GM23338 (cell line): Measurements from ENCODE around the gene SYT12. TPM values are rescaled to one million over a fixed set of nuclear protein-coding genes. Genes with fewer than 3 reads are reported as not detected.
"Not testable (repeated sequence)": the region's sequence is repeated elsewhere in the genome, so short reads cannot be mapped to it uniquely, and the experiment has no call there.

Experiments
- ATAC-seq: fragments of 200-7000 bp; cut with Tn5 transposase; 3 replicates; pipeline ENCODE4 v1.9.1; 2020
- DNase-seq: peaks from one replicate; pipeline ENCODE4 v3.0.0-alpha.2; 2015; ENCODE audit warnings: low spot score
- H2AFZ ChIP-seq: fragments of 200-600 bp; sonication (generic); 2 replicates; pipeline ENCODE4 v1.8.0; 2016; ENCODE audit warnings: antibody characterized with exemption, mild to moderate bottlenecking, moderate library complexity
- H3F3A ChIP-seq: fragments of 200-600 bp; sonication (generic); replicated peaks from 2 replicates; pipeline ENCODE4 v1.8.0; 2017; ENCODE audit warnings: antibody characterized with exemption, mixed run types, low read depth
- H3K27ac ChIP-seq: fragments of 200-600 bp; sonication (generic); 2 replicates; pipeline ENCODE4 v1.6.1; 2016; ENCODE audit warnings: low read depth
- H3K27me3 ChIP-seq: fragments of 200-600 bp; sonication (generic); 2 replicates; pipeline ENCODE4 v1.8.0; 2016; ENCODE audit warnings: mild to moderate bottlenecking, mixed run types, moderate library complexity; ENCODE audit not compliant: insufficient read depth
- H3K36me3 ChIP-seq: fragments of 200-600 bp; sonication (generic); 2 replicates; pipeline ENCODE4 v1.8.0; 2016; ENCODE audit warnings: mild to moderate bottlenecking; ENCODE audit not compliant: insufficient read depth
- H3K4me1 ChIP-seq: fragments of 200-600 bp; sonication (generic); 2 replicates; pipeline ENCODE4 v1.8.0; 2016; ENCODE audit warnings: mild to moderate bottlenecking, moderate library complexity; ENCODE audit not compliant: insufficient read depth
- H3K4me2 ChIP-seq: fragments of 200-600 bp; sonication (generic); 2 replicates; pipeline ENCODE4 v1.7.1; 2017; ENCODE audit warnings: mixed run types
- H3K4me3 ChIP-seq: fragments of 200-600 bp; sonication (generic); 2 replicates; pipeline ENCODE4 v1.6.1; 2016; ENCODE audit warnings: mixed run types
- H3K79me2 ChIP-seq: fragments of 200-600 bp; sonication (generic); replicated peaks from 2 replicates; pipeline ENCODE4 v1.8.0; 2017; ENCODE audit warnings: mild to moderate bottlenecking; ENCODE audit not compliant: insufficient read depth
- H3K9me2 ChIP-seq: fragments of 200-600 bp; sonication (generic); 2 replicates; pipeline ENCODE4 v1.8.0; 2017; ENCODE audit not compliant: insufficient read depth
- H4K20me1 ChIP-seq: fragments of 200-600 bp; sonication (generic); replicated peaks from 2 replicates; pipeline ENCODE4 v1.8.0; 2017; ENCODE audit warnings: mild to moderate bottlenecking; ENCODE audit not compliant: insufficient read depth
- H3K27ac Mint-ChIP-seq: 2 replicates; pipeline ENCODE4 v1.8.0; 2020; ENCODE audit warnings: inconsistent platforms, mild to moderate bottlenecking, moderate library complexity, mixed read lengths
- H3K27me3 Mint-ChIP-seq: 3 replicates; pipeline ENCODE4 v1.8.0; 2022; ENCODE audit warnings: low read depth, mild to moderate bottlenecking, moderate library complexity, mixed read lengths, inconsistent platforms; ENCODE audit not compliant: insufficient read depth, poor library complexity
- H3K36me3 Mint-ChIP-seq: 3 replicates; pipeline ENCODE4 v1.8.0; 2021; ENCODE audit warnings: low read depth, mild to moderate bottlenecking, inconsistent platforms, moderate library complexity, mixed read lengths
- H3K4me1 Mint-ChIP-seq: 3 replicates; pipeline ENCODE4 v1.8.0; 2020; ENCODE audit warnings: mild to moderate bottlenecking, inconsistent platforms, mixed read lengths
- H3K4me3 Mint-ChIP-seq: 3 replicates; pipeline ENCODE4 v1.8.0; 2021; ENCODE audit warnings: moderate library complexity, mild to moderate bottlenecking, inconsistent platforms, mixed read lengths
- H3K9me3 Mint-ChIP-seq: 3 replicates; pipeline ENCODE4 v1.8.0; 2020; ENCODE audit warnings: moderate library complexity, mild to moderate bottlenecking, inconsistent platforms, mixed read lengths
- CREB1 ChIP-seq: fragments of 250-450 bp; sonication (Bioruptor Pico); IDR thresholded peaks from 2 replicates; pipeline ENCODE4 v1.5.0; 2020; ENCODE audit warnings: low read depth, mild to moderate bottlenecking, moderate library complexity
- EZH2 ChIP-seq: fragments of 200-600 bp; sonication (generic); IDR thresholded peaks from one replicate; pipeline ENCODE4 v1.8.0; 2017; ENCODE audit warnings: antibody characterized with exemption, mild to moderate bottlenecking, low read depth; ENCODE audit not compliant: unreplicated experiment
- NANOG ChIP-seq: IDR thresholded peaks from 2 replicates; pipeline ENCODE4 v1.6.1; 2016; ENCODE audit warnings: antibody characterized with exemption, borderline replicate concordance
- polyA plus RNA-seq: library from polyadenylated mRNA; unstranded; fragments of >200 nt; fragmentation: Nextera tagmentation; extraction: Ambion mirVana; gene quantifications from 2 replicates; pipeline ENCODE4 v1.2.1, GENCODE V29; 2016
- total RNA-seq: library from RNA; depleted of rRNA; stranded (reverse); fragments of >200 nt; shearing (Covaris generic); gene quantifications from 2 replicates; pipeline ENCODE4 v1.2.3, GENCODE V29; 2014
- TF ChIP-seq, protein P1 (sequence below): IDR thresholded peaks from 2 replicates; pipeline ENCODE4 v1.6.1; 2016; ENCODE audit warnings: antibody characterized with exemption
- TF ChIP-seq, protein P2 (sequence below): fragments of 250-450 bp; sonication (Bioruptor Pico); IDR thresholded peaks from 2 replicates; pipeline ENCODE4 v1.5.0; 2020; ENCODE audit warnings: mild to moderate bottlenecking, moderate library complexity
- TF ChIP-seq, protein P3 (sequence below): IDR thresholded peaks from one replicate; pipeline ENCODE4 v1.6.1; 2018; ENCODE audit warnings: antibody characterized with exemption; ENCODE audit not compliant: unreplicated experiment

The SYT12 gene
- total and polyA plus RNA-seq, 2 experiments from 2014 or later = 0.92 to 2.5 TPM

DNA sequence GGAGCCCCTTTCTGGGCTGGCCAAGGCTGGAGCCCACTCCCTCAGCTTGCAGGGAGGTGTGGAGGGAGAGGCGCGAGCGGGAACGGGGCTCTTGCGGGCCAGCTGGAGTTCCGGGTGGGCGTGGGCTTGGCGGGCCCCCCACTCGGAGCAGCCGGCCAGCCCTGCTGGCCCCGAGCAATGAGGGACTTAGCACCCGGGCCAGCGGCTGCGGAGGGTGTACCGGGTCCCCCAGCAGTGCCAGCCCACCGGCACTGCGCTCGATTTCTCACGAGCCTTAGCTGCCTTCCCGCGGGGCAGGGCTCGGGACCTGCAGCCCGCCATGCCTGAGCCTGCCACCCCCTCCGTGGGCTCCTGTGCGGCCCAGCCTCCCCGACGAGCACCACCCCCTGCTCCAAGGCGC is 34.2 kb upstream of the SYT12 start:
- Mint-ChIP-seq H3K27me3 (peaks cover 13% of the 10 kb centered on the region), H3K36me3 (peaks cover 12% of the 10 kb centered on the region; the same call in 1 of the 3 replicates), H3K4me1 (peaks cover 30% of the 10 kb centered on the region)
- not testable (repeated sequence) for ATAC-seq, H3K9me3 Mint-ChIP-seq, H3K79me2 ChIP-seq, H3K36me3 ChIP-seq, H3K4me1 ChIP-seq, H3K9me2 ChIP-seq, H3K4me3 Mint-ChIP-seq, H4K20me1 ChIP-seq, H3K4me2 ChIP-seq, DNase-seq, H3K27me3 ChIP-seq, H2AFZ ChIP-seq, H3K27ac ChIP-seq, H3K27ac Mint-ChIP-seq, H3F3A ChIP-seq, H3K4me3 ChIP-seq

DNA sequence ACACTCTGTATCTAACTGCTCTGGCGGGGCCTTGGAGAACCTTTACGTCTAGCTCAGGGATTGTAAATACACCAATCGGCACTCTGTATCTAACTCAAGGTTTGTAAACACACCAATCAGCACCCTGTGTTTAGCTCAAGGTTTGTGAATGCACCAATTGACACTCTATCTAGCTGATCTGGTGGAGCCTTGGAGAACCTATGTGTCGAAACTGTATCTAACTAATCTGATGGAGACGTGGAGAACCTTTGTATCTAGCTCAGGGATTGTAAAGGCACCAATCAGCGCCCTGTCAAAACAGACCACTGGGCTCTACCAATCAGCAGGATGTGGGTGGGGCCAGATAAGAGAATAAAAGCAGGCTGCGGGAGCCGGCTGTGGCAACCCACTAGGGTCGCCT is 33.6 kb upstream of the SYT12 start:
- not testable (repeated sequence) for H3K27ac ChIP-seq, H4K20me1 ChIP-seq, H3K9me2 ChIP-seq, H3K4me3 ChIP-seq, H3K4me1 ChIP-seq, H3F3A ChIP-seq, H3K79me2 ChIP-seq, H3K9me3 Mint-ChIP-seq, H3K27ac Mint-ChIP-seq, ATAC-seq, H3K27me3 ChIP-seq, H2AFZ ChIP-seq, H3K4me3 Mint-ChIP-seq, H3K4me2 ChIP-seq, DNase-seq, H3K36me3 ChIP-seq
- peaks cover 30% of the 10 kb centered on the region for H3K4me1 Mint-ChIP-seq
- H3K27me3 Mint-ChIP-seq = peaks cover 13% of the 10 kb centered on the region
- H3K36me3 Mint-ChIP-seq = peaks cover 12% of the 10 kb centered on the region; the same call in 1 of the 3 replicates

DNA sequence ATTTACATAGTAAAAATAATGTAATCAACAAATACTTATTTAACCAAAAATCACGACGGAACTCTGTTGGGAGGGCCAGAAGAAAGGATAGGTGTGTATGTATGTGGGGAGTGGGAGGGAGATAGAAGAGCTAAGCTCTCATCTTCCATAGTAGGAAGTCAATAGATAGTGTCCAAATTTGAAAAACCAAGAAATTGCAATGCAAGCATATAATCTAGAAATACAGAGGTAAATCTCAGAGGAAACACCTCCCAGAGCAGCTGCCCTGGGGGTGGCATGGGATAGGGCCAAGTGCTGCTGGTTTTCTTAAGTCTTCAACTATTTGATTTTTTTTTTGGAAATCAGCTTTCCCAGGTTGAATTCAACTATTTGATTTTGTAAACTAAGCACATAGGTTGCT is 30.9 kb upstream of the SYT12 start:
- H3K9me3 Mint-ChIP-seq = peaks cover 9% of the 10 kb centered on the region
- no peak overlapping the region for H2AFZ ChIP-seq
- no peaks in the 10 kb centered on the region for H3K36me3 ChIP-seq
- H3K4me1 Mint-ChIP-seq = peaks cover 13% of the 10 kb centered on the region
- no peak for ATAC-seq
- H3K27ac ChIP-seq = no peak overlapping the region
- H3F3A ChIP-seq = no peaks in the 10 kb centered on the region
- H3K36me3 Mint-ChIP-seq = peaks cover 12% of the 10 kb centered on the region; the same call in 1 of the 3 replicates
- peaks cover 13% of the 10 kb centered on the region for H3K27me3 Mint-ChIP-seq
- H3K27me3 ChIP-seq = no peaks in the 10 kb centered on the region
- H3K4me3 ChIP-seq = no peak overlapping the region
- no peaks in the 10 kb centered on the region for H3K79me2 ChIP-seq
- H3K4me1 ChIP-seq = peaks cover 10% of the 10 kb centered on the region; the same call in 1 of the 2 replicates
- no peak overlapping the region for H3K27ac Mint-ChIP-seq
- no peak for DNase-seq
- no peaks in the 10 kb centered on the region for H4K20me1 ChIP-seq
- no peaks in the 10 kb centered on the region for H3K9me2 ChIP-seq
- no peak overlapping the region for H3K4me3 Mint-ChIP-seq
- H3K4me2 ChIP-seq = no peak overlapping the region
- TF ChIP-seq NANOG (no peak), CREB1 (no peak), EZH2 (no peak)
- TF ChIP-seq, protein P1, sequence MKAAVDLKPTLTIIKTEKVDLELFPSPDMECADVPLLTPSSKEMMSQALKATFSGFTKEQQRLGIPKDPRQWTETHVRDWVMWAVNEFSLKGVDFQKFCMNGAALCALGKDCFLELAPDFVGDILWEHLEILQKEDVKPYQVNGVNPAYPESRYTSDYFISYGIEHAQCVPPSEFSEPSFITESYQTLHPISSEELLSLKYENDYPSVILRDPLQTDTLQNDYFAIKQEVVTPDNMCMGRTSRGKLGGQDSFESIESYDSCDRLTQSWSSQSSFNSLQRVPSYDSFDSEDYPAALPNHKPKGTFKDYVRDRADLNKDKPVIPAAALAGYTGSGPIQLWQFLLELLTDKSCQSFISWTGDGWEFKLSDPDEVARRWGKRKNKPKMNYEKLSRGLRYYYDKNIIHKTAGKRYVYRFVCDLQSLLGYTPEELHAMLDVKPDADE = no peak
- TF ChIP-seq, protein P2, sequence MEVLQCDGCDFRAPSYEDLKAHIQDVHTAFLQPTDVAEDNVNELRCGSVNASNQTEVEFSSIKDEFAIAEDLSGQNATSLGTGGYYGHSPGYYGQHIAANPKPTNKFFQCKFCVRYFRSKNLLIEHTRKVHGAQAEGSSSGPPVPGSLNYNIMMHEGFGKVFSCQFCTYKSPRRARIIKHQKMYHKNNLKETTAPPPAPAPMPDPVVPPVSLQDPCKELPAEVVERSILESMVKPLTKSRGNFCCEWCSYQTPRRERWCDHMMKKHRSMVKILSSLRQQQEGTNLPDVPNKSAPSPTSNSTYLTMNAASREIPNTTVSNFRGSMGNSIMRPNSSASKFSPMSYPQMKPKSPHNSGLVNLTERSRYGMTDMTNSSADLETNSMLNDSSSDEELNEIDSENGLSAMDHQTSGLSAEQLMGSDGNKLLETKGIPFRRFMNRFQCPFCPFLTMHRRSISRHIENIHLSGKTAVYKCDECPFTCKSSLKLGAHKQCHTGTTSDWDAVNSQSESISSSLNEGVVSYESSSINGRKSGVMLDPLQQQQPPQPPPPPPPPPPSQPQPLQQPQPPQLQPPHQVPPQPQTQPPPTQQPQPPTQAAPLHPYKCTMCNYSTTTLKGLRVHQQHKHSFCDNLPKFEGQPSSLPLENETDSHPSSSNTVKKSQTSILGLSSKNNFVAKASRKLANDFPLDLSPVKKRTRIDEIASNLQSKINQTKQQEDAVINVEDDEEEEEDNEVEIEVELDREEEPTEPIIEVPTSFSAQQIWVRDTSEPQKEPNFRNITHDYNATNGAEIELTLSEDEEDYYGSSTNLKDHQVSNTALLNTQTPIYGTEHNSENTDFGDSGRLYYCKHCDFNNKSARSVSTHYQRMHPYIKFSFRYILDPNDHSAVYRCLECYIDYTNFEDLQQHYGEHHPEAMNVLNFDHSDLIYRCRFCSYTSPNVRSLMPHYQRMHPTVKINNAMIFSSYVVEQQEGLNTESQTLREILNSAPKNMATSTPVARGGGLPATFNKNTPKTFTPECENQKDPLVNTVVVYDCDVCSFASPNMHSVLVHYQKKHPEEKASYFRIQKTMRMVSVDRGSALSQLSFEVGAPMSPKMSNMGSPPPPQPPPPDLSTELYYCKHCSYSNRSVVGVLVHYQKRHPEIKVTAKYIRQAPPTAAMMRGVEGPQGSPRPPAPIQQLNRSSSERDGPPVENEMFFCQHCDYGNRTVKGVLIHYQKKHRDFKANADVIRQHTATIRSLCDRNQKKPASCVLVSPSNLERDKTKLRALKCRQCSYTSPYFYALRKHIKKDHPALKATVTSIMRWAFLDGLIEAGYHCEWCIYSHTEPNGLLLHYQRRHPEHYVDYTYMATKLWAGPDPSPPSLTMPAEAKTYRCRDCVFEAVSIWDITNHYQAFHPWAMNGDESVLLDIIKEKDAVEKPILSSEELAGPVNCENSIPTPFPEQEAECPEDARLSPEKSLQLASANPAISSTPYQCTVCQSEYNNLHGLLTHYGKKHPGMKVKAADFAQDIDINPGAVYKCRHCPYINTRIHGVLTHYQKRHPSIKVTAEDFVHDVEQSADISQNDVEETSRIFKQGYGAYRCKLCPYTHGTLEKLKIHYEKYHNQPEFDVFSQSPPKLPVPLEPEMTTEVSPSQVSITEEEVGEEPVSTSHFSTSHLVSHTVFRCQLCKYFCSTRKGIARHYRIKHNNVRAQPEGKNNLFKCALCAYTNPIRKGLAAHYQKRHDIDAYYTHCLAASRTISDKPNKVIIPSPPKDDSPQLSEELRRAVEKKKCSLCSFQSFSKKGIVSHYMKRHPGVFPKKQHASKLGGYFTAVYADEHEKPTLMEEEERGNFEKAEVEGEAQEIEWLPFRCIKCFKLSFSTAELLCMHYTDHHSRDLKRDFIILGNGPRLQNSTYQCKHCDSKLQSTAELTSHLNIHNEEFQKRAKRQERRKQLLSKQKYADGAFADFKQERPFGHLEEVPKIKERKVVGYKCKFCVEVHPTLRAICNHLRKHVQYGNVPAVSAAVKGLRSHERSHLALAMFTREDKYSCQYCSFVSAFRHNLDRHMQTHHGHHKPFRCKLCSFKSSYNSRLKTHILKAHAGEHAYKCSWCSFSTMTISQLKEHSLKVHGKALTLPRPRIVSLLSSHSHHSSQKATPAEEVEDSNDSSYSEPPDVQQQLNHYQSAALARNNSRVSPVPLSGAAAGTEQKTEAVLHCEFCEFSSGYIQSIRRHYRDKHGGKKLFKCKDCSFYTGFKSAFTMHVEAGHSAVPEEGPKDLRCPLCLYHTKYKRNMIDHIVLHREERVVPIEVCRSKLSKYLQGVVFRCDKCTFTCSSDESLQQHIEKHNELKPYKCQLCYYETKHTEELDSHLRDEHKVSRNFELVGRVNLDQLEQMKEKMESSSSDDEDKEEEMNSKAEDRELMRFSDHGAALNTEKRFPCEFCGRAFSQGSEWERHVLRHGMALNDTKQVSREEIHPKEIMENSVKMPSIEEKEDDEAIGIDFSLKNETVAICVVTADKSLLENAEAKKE = no peak
- TF ChIP-seq, protein P3, sequence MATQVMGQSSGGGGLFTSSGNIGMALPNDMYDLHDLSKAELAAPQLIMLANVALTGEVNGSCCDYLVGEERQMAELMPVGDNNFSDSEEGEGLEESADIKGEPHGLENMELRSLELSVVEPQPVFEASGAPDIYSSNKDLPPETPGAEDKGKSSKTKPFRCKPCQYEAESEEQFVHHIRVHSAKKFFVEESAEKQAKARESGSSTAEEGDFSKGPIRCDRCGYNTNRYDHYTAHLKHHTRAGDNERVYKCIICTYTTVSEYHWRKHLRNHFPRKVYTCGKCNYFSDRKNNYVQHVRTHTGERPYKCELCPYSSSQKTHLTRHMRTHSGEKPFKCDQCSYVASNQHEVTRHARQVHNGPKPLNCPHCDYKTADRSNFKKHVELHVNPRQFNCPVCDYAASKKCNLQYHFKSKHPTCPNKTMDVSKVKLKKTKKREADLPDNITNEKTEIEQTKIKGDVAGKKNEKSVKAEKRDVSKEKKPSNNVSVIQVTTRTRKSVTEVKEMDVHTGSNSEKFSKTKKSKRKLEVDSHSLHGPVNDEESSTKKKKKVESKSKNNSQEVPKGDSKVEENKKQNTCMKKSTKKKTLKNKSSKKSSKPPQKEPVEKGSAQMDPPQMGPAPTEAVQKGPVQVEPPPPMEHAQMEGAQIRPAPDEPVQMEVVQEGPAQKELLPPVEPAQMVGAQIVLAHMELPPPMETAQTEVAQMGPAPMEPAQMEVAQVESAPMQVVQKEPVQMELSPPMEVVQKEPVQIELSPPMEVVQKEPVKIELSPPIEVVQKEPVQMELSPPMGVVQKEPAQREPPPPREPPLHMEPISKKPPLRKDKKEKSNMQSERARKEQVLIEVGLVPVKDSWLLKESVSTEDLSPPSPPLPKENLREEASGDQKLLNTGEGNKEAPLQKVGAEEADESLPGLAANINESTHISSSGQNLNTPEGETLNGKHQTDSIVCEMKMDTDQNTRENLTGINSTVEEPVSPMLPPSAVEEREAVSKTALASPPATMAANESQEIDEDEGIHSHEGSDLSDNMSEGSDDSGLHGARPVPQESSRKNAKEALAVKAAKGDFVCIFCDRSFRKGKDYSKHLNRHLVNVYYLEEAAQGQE = no peak
